Measurements from ENCODE around the gene TMEM181. TPM values are rescaled to one million over a fixed set of nuclear protein-coding genes. Genes with fewer than 3 reads are reported as not detected.

TMEM181 gene
- total and polyA plus RNA-seq, 2 of the 13 experiments (the other 11 are each of a cell fraction or from before 2014, with no cell fraction given) = 59.1 to 108 TPM

GRCh38 chr6:158536891-158537798 lies 22.7 kb upstream of the TMEM181 start (continued):
- TF ChIP-seq ZBED4 (CRISPR knock-in tag; IDR thresholded peaks at IDR 0.05; ENCODE audit: borderline replicate concordance) (0 out of 2 replicates have a peak, but pooled peaks have one; percentile 36), ZMYM4 (CRISPR knock-in tag; IDR thresholded peaks at IDR 0.05) (peak; percentile 82), ZFX (CRISPR knock-in tag; IDR thresholded peaks at IDR 0.05; ENCODE audit: low read depth) (peak; percentile 80), JUNB (CRISPR knock-in tag; IDR thresholded peaks at IDR 0.05; ENCODE audit: borderline replicate concordance) (no peak), ZNF660 (CRISPR knock-in tag; IDR thresholded peaks at IDR 0.05; ENCODE audit: borderline replicate concordance, low read depth) (no peak), MAFF (IDR thresholded peaks at IDR 0.05; ENCODE audit: low read depth, low read length) (no peak), THAP11 (CRISPR knock-in tag; IDR thresholded peaks at IDR 0.05) (peak; percentile 41; the same call in 1 of the 2 replicates), ZNF446 (CRISPR knock-in tag; IDR thresholded peaks at IDR 0.05) (peak; percentile 48; the same call in 1 of the 2 replicates), ZNF513 (CRISPR knock-in tag; conservative IDR thresholded peaks at IDR 0.05) (no peak), ETV5 (CRISPR knock-in tag; IDR thresholded peaks at IDR 0.05; ENCODE audit: borderline replicate concordance) (no peak; the same call in 1 of the 2 replicates), ZBTB38 (CRISPR knock-in tag; IDR thresholded peaks at IDR 0.05) (peak; percentile 89; the same call in 1 of the 2 replicates), ZIK1 (CRISPR knock-in tag; IDR thresholded peaks at IDR 0.05; ENCODE audit: borderline replicate concordance, low read depth) (peak; percentile 64; the same call in 1 of the 2 replicates), ZFY (CRISPR knock-in tag; IDR thresholded peaks at IDR 0.05) (peak; percentile 73), ATF7-NPFF (CRISPR knock-in tag; IDR thresholded peaks at IDR 0.05; ENCODE audit: low read depth) (peak; percentile 76), ZFP36L1 (CRISPR knock-in tag; IDR thresholded peaks at IDR 0.05) (0 out of 2 replicates have a peak, but pooled peaks have one; percentile 12), ZNF431 (CRISPR knock-in tag; IDR thresholded peaks at IDR 0.05; ENCODE audit: borderline replicate concordance, low read depth) (peak; percentile 60; the same call in 1 of the 2 replicates), HNRNPK (IDR thresholded peaks at IDR 0.05; ENCODE audit: low read depth, low read length, poor library complexity, severe bottlenecking) (peak; percentile 76), GMEB1 (CRISPR knock-in tag; IDR thresholded peaks at IDR 0.05; ENCODE audit: borderline replicate concordance) (peak; percentile 75), DDIT3 (CRISPR knock-in tag; IDR thresholded peaks at IDR 0.05) (no peak), KDM1A (CRISPR knock-in tag; IDR thresholded peaks at IDR 0.05) (peak; percentile 89), HOXA3 (CRISPR knock-in tag; IDR thresholded peaks at IDR 0.05) (peak; percentile 84)

Data from HepG2 (cell line).